SU-DHL-6 (cell line): ENCODE measurements around the gene OLIG2.

Experiments used
- CTCF ChIP-seq: fragments of 200-600 bp; sonication (generic); IDR thresholded peaks from one replicate; pipeline ENCODE4 v1.5.1; 2017; ENCODE audit warnings: antibody characterized with exemption, mild to moderate bottlenecking, low read length, moderate library complexity; ENCODE audit not compliant: insufficient read depth, poor library complexity, severe bottlenecking
- EZH2phosphoT487 ChIP-seq: fragments of 200-600 bp; sonication (generic), shearing (Covaris generic); conservative IDR thresholded peaks from 2 replicates; pipeline ENCODE4 v1.6.1; 2018; ENCODE audit warnings: mild to moderate bottlenecking, antibody characterized with exemption, low read length, moderate library complexity, mixed read lengths

GRCh38 chr21:33028287-33028670, 2.5 kb downstream of the OLIG2 start:
- TF ChIP-seq CTCF (no peak), EZH2phosphoT487 (no peak)
